Activated CD8-positive, alpha-beta memory T cell treated with anti-CD3 and anti-CD28 coated beads, Interleukin-2, amount 10 ng/mL, durations not matched to agents 7 days and 5 days (primary cell): ENCODE data around the gene SPDYE2B. TPM values are rescaled to one million over a fixed set of nuclear protein-coding genes. Genes with fewer than 3 reads are reported as not detected.
"Not testable (repeated sequence)": the region's sequence is repeated elsewhere in the genome, so short reads cannot be mapped to it uniquely, and the experiment has no call there.

Experiments used
- ATAC-seq: fragments of 150-1000 bp; cut with Tn5 transposase; one replicate; pipeline ENCODE4 v1.10.0; 2021; ENCODE audit warnings: moderate library complexity
- CTCF ChIA-PET: fragments of 350-600 bp; sonication (Branson Sonifier 250); formaldehyde crosslinking; loops from one replicate; lab custom pipeline; 2021; ENCODE audit warnings: antibody characterized with exemption; lab: Charles Lee
- DNase-seq: peaks from one replicate; pipeline ENCODE4 v3.0.0-alpha.2; 2020
- H3K27ac Mint-ChIP-seq: one replicate; pipeline ENCODE4 v1.8.0; 2021; ENCODE audit warnings: mild to moderate bottlenecking, mixed read lengths
- H3K27me3 Mint-ChIP-seq: one replicate; pipeline ENCODE4 v1.8.0; 2021; ENCODE audit warnings: mixed read lengths
- H3K36me3 Mint-ChIP-seq: one replicate; pipeline ENCODE4 v1.8.0; 2021; ENCODE audit warnings: mild to moderate bottlenecking, mixed read lengths
- H3K4me1 Mint-ChIP-seq: one replicate; pipeline ENCODE4 v1.8.0; 2021; ENCODE audit warnings: mixed read lengths
- H3K4me3 Mint-ChIP-seq: one replicate; pipeline ENCODE4 v1.8.0; 2021; ENCODE audit warnings: mild to moderate bottlenecking, moderate library complexity, mixed read lengths
- H3K9me3 Mint-ChIP-seq: one replicate; pipeline ENCODE4 v1.8.0; 2022; ENCODE audit warnings: low read depth, mixed read lengths
- total RNA-seq, 2 experiments: library from RNA; stranded (reverse); gene quantifications; one replicate each; pipeline ENCODE4 v1.2.3, GENCODE V29; 2021

Gene SPDYE2B, protein sequence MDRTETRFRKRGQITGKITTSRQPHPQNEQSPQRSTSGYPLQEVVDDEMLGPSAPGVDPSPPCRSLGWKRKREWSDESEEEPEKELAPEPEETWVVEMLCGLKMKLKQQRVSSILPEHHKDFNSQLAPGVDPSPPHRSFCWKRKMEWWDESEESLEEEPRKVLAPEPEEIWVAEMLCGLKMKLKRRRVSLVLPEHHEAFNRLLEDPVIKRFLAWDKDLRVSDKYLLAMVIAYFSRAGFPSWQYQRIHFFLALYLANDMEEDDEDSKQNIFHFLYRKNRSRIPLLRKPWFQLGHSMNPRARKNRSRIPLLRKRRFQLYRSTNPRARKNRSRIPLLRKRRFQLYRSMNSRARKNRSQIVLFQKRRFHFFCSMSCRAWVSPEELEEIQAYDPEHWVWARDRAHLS
- total RNA-seq = not detected

DNA sequence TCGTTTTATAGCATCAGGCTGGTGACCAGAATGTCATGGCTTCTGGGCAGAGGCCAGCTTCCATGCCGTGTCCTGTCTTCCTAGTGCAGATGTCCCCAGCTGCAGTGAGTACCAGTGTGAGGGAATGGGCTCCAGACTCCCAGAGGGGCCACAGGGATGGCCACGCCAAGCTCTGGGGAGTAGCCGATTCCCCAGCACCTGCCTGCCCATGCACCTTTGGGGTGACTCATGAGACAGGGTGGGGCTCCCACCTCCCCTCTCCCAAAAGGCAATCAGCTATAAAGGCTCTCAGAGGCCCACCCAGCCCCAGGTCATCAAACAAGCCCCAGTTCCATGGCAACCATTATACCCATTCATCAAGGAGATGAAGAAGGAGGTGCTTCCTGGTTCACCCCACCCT lies at the start of gene SPDYE2B:
Gene SPDYE2B, plus strand, starts transcription at position 396 of the 400 bp plus-strand sequence. CDS start 2,030 bp downstream, outside the sequence.
- H3K4me1 Mint-ChIP-seq, ATAC-seq, H3K36me3 Mint-ChIP-seq, CTCF ChIA-PET, H3K4me3 Mint-ChIP-seq, H3K27ac Mint-ChIP-seq, DNase-seq, H3K27me3 Mint-ChIP-seq, H3K9me3 Mint-ChIP-seq: not testable (repeated sequence)

DNA sequence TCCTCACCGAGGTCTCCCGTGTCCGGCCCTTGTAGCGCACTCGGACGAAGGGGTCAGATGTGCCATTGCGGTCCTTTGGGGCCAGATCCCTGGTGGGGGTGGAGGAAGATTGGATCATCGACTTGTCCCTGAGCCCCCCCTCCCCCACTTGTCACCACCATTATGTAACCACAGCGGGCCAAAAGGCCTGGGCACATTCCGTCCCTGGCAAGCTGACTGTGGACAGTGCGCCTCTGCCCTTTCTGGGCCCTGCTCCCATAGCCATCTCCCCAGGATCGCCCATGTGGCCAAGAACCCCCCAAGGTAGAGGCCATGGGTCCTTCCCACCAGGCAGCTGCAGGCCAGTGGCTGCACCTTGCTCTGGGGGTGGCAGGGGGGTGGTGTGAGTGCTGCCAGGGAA lies 47.8 kb upstream of the SPDYE2B start:
- H3K36me3 Mint-ChIP-seq, H3K4me3 Mint-ChIP-seq, DNase-seq, H3K27ac Mint-ChIP-seq, H3K27me3 Mint-ChIP-seq, ATAC-seq, H3K4me1 Mint-ChIP-seq, H3K9me3 Mint-ChIP-seq, CTCF ChIA-PET: not testable (repeated sequence)

DNA sequence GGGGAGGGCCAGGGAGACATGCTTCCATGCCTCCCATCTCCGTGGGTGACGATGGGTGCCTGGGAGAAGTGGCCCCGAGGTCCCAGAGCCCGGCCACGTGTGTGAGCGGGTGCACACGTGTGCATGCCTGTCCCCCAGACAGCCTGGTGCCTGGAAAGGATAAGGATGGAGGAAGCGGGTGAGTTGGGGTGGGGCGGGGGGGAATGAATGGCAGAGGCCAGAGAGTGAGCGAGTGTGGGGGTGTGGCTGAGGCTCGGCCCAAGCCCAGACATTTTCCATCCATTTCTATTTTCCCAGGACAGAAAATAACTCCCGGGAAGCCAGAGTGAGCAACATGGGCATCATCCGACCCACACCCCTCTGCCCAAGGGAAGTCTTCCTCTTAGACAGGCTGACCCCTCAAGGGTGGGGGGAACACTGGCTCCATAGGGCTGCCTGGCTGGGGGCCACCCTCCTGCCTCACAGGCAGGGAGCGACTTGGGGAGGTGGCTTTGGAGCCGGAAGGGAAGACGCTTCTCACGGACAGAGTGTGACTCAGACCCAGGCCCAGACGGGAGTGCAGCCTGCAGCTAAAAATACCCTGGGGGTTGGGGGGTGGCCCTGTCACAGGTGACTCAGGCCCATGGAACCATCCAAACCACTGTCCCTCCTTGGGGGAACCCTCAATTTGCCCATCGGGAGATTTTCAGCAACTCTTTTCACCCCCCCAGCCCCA lies 45.5 kb upstream of the SPDYE2B start:
- H3K36me3 Mint-ChIP-seq, H3K27ac Mint-ChIP-seq, ATAC-seq, H3K4me3 Mint-ChIP-seq, H3K4me1 Mint-ChIP-seq, H3K9me3 Mint-ChIP-seq, DNase-seq, H3K27me3 Mint-ChIP-seq, CTCF ChIA-PET: not testable (repeated sequence)

DNA sequence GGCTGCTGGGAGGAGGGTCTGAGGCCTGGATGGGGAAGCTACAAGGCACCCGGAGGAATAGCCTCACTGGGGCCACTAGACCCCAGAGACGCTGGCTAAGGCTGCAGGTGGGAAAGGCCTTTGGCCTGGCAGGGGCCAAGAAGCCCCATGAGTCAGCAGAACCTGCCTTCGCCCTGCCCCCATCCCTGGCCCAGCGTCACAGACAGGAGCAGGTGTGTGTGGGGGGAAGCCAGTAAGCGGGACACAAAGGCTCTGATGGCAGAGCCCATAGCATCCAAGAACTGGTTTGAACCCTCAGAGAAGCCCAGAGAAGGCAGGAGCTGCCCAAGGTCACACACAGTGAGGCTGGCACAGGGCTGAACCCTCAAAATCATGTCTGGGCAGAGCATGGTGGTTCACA lies 43.3 kb upstream of the SPDYE2B start:
- H3K27ac Mint-ChIP-seq, H3K9me3 Mint-ChIP-seq, ATAC-seq, H3K27me3 Mint-ChIP-seq, CTCF ChIA-PET, H3K4me1 Mint-ChIP-seq, H3K36me3 Mint-ChIP-seq, H3K4me3 Mint-ChIP-seq, DNase-seq: not testable (repeated sequence)

DNA sequence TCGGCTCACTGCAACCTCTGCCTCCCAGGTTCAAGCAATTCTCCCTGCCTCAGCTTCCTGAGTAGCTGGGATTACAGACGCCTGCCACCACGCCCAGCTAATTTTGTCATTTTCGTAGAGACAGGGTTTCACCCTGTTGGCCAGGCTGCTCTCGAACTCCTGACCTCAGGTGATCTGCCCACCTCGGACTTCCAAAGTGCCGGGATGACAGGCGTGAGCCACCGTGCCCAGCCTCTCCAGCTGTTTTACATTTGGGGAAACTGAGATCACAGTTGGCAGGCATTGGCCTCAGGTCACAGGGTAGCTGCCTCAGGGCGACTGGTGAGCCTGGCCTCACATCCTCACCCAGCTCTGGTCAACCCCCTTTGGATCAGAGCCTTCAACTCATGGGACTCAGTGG lies 40.4 kb upstream of the SPDYE2B start:
- H3K4me3 Mint-ChIP-seq, H3K27ac Mint-ChIP-seq, ATAC-seq, DNase-seq, CTCF ChIA-PET, H3K9me3 Mint-ChIP-seq, H3K27me3 Mint-ChIP-seq, H3K4me1 Mint-ChIP-seq, H3K36me3 Mint-ChIP-seq: not testable (repeated sequence)

DNA sequence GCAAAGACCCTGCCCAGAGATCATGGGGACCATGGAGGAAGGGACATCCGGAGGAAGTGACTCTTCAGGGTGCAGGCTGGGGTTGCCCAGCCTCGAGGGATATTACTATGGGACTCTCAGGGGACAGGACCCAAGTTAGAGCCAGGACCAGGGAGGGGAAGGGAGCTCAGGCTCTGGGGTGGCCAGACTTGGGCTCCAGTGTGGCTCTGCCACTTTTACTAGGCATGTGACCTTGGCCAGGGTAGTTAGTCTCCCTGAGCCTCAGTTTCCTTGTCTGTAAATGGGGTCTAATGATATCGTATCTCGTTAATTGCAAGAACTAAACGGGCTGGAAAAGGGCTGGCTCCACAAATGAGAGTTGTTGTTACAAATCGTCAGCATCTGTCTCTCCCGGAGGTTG lies 39.7 kb upstream of the SPDYE2B start:
- H3K27me3 Mint-ChIP-seq, ATAC-seq, H3K27ac Mint-ChIP-seq, CTCF ChIA-PET, H3K4me3 Mint-ChIP-seq, DNase-seq, H3K9me3 Mint-ChIP-seq, H3K36me3 Mint-ChIP-seq, H3K4me1 Mint-ChIP-seq: not testable (repeated sequence)

DNA sequence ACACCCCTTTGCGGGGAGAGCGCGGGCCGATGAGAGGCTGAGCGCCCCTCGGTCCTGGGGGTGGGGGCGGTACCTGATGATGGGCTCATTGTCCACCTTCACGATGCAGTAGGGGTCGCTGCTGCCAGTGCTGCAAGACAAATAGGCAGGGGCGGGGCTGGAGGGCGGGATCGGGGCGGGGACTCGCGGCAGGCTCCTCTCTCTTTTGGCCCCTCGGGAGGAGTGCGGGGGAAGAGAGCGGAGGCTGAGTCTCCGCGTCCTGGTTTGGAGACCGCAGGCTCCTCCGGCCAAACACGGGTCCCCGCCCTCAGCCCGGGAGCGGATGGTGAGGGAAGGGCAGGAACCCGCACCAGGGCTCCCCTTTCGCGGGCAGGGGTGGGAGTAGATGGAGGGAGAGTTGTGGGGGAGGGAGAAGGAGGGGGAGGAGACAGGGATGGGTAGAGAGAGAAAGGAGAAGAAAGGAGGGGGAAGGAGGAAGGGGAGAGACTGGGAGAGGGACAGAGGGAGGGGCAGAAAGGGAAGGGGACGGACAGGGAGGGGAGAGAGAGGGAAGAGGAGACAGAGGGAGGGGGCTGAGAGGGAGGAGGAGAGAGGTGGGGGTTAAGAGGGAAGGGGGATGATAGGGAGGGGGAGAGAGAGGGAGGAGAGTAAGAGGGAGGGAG lies 39.0 kb upstream of the SPDYE2B start:
- CTCF ChIA-PET, H3K36me3 Mint-ChIP-seq, H3K27me3 Mint-ChIP-seq, DNase-seq, H3K27ac Mint-ChIP-seq, H3K4me3 Mint-ChIP-seq, H3K4me1 Mint-ChIP-seq, H3K9me3 Mint-ChIP-seq: not testable (repeated sequence)
- ATAC-seq = peak; percentile 70

DNA sequence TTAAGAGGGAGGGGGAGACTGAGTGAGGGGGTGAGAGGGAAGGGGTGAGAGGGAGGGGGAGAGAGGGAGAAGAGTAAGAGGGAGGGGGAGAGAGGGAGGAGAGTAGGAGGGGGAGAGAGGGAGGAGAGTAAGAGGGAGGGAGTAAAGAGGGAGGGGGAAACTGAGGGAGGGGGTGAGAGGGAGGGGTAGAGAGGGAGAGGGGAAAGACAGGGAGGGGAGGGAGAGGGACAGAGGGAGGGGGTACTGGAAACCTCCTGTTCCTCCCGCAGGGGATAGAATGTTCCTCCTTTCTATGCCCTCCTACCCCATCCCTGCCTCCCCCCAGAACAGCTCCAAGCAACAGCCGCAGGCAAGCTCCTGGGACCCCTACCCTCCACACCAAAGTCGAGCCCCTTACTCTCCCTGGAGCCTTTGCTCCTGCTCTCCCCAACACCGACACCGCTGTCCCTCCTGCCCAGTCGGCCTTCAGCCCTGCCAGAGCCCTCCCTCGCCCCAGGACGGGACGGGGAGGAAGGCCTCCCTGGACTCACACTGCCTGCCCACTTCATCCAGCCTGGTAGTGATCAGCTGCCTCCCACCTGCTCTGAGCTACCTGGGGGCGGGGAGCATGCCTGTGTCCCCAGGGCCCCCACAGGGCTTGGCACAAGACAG lies 38.3 kb upstream of the SPDYE2B start:
- H3K9me3 Mint-ChIP-seq, H3K4me1 Mint-ChIP-seq, DNase-seq, H3K27me3 Mint-ChIP-seq, H3K4me3 Mint-ChIP-seq, ATAC-seq, H3K27ac Mint-ChIP-seq, CTCF ChIA-PET, H3K36me3 Mint-ChIP-seq: not testable (repeated sequence)

DNA sequence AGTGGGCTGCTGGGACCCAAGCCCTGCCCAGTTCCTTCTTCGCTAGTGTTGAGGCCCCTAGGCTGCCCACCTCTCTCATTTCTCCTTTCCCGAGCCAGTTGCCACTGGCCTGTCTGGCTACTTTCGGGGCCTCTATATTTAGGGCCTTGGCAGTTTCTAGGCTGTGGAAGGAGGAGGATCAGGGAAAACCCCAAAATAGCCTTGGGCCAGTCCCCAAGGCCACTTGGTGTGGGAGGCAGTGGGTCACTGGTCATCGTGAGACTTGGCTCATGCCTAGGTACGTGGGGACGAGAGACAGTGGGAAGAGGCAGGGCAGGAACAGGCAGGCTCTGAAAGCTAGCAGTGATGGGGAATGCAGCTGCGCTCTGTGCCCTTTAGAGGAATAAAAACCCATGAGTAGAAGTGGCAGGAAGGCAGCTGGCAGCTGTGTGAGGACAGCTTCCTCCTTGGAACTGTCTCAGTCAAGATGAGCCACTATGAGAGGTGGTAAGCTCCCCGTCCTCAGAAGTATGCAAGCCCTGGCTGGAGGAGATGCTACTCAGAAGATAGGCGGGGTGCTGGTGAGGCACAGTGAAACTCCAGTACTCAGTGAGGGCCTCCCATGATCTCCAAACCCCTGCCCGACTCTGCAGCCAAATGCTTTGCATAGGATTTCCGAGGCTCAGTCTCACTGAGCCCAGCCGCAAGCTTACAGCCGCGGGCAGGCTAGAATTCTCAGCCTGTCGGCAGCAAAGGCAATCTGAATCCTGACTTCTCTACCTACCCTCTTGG lies 36.4 kb upstream of the SPDYE2B start:
- DNase-seq, H3K27ac Mint-ChIP-seq, H3K36me3 Mint-ChIP-seq, ATAC-seq, H3K4me3 Mint-ChIP-seq, H3K9me3 Mint-ChIP-seq, H3K27me3 Mint-ChIP-seq, H3K4me1 Mint-ChIP-seq, CTCF ChIA-PET: not testable (repeated sequence)

DNA sequence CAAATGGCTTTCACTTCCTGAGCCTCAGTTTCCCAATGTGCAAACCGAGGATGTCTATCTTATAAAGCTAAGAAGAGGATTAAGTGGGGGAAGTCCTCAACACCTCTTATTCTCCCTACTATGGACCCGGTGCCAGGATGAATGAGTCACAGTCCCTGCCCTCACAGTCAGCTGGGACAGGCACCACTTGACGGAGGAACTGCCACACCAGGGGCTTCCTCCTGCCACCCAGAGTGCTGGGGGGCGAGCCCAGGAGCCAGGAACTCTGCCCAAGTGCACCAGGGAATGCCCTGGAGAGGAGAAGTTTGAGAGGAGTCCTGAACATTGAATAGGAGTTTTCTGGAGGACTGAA lies 35.8 kb upstream of the SPDYE2B start:
- H3K27me3 Mint-ChIP-seq, H3K9me3 Mint-ChIP-seq, H3K4me3 Mint-ChIP-seq, DNase-seq, H3K36me3 Mint-ChIP-seq, H3K4me1 Mint-ChIP-seq, H3K27ac Mint-ChIP-seq, CTCF ChIA-PET, ATAC-seq: not testable (repeated sequence)

DNA sequence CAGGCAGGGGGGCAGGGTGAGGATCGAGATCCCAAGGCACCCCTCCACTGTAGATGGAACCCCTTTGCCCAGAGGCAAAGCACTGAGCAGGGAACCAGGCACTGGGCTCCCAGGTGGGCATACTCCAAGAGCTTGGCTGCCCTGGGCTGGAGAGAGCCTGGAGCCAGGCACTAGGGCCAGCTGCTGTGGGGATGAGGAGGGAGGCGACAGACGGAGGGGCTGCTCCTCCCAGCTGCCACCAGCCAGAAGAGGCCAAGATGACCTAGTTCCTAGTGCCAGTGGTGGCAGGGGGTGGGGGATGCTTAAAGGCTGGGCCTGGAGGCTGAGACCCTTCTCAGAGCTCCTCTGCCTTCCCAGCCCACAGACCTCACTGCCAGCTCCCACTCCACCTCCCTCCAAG lies 35.2 kb upstream of the SPDYE2B start:
- H3K27me3 Mint-ChIP-seq, CTCF ChIA-PET, ATAC-seq, H3K4me3 Mint-ChIP-seq, H3K9me3 Mint-ChIP-seq, H3K36me3 Mint-ChIP-seq, DNase-seq, H3K4me1 Mint-ChIP-seq, H3K27ac Mint-ChIP-seq: not testable (repeated sequence)

DNA sequence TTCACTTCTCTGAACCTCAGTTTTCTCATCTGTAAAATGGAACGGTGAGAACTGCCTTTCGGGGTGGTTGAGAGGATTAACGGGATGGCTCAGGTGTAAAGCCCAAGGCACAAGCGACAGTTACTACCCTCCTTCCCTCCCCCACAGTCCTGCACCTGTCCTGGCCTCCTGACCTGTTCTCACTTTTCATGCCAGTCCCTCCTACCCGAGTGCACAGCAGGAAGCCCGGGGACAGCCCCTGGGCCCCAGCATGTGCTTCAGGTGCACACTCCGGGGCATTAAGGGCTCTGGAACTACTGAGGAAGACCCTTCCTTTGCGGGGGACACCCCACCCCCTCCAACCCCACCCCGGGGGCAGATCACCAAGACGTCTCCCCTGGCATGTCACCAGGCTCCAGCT lies 34.2 kb upstream of the SPDYE2B start:
- CTCF ChIA-PET, DNase-seq, H3K9me3 Mint-ChIP-seq, H3K27me3 Mint-ChIP-seq, H3K4me1 Mint-ChIP-seq, H3K4me3 Mint-ChIP-seq, ATAC-seq, H3K27ac Mint-ChIP-seq, H3K36me3 Mint-ChIP-seq: not testable (repeated sequence)

DNA sequence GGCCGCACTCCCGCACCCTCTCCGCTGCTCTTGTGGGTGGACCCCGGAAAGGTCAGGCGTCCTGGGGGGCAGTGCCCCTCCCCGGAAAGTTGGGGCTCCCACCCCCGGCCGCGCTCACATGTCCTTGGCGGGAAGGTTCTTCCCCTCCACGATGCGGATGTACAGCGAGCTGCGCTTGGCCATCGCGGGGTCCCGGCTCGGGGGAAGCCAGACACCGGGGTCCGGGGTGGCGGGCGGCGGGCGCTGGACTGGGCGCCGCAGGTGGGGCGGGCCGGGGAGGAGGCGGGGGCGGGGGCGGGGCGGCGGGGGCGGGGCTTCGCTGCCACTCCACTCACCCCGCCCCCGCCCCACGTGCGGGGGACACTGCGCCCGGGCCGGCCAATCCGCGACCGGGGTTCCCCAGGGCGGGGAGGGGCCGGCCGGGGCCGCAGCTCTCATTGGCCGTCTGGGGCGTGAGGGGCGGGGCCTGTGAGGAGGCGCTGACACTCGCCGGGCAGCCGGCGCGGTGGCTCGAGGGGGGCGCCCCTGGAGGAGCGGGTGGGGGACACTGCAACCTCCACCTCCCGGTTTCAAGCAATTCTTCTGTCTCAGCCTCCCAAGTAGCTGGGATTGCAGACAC lies 33.5 kb upstream of the SPDYE2B start, which contains the start of gene RASA4:
Gene RASA4, minus strand, starts transcription at position 250 of the 619 bp plus-strand sequence. Its CDS starts 67 bp downstream, at position 183.
- H3K9me3 Mint-ChIP-seq, H3K4me3 Mint-ChIP-seq, CTCF ChIA-PET, H3K27ac Mint-ChIP-seq, H3K27me3 Mint-ChIP-seq, H3K36me3 Mint-ChIP-seq, H3K4me1 Mint-ChIP-seq: not testable (repeated sequence)
- peak; percentile 99 for ATAC-seq
- peak; percentile 50 for DNase-seq
